ENCODE data around the gene DLK1. TPM values are rescaled to one million over a fixed set of nuclear protein-coding genes. Genes with fewer than 3 reads are reported as not detected.

Gene DLK1
- 1.1 TPM in 1 of 2 replicates, not detected in the other for total RNA-seq

GRCh38 chr14:100726550-100727085 lies at the start of gene DLK1:
Gene DLK1, plus strand, starts transcription at chr14:100726892. Its CDS starts 177 bp downstream, at chr14:100727069.

Other genes with a start within 250 kb of the DLK1 start
- 0.51 and 1.8 TPM in 2 replicates for gene BEGAIN, start 139.5 kb upstream of the DLK1 start, total RNA-seq
- 50.4 and 69.5 TPM in 2 replicates for gene MEG3, start 99.2 kb downstream of the DLK1 start, total RNA-seq
- gene RTL1, start 176.8 kb downstream of the DLK1 start, total RNA-seq = under 0.01 and 0.16 TPM in 2 replicates

Data from mesangial cell (primary cell).